Endothelial cell (in vitro differentiated cells): Measurements from ENCODE around the gene EME2. TPM values are rescaled to one million over a fixed set of nuclear protein-coding genes. Genes with fewer than 3 reads are reported as not detected.

Experiments
- DNase-seq: peaks from one replicate; pipeline ENCODE4 v3.0.0; 2021; ENCODE audit warnings: low spot score
- H3K27ac Mint-ChIP-seq: one replicate; pipeline ENCODE4 v1.8.0; 2021; ENCODE audit warnings: mixed read lengths, inconsistent platforms; ENCODE audit not compliant: unreplicated experiment
- H3K27me3 Mint-ChIP-seq: one replicate; pipeline ENCODE4 v1.8.0; 2021; ENCODE audit warnings: mild to moderate bottlenecking, moderate library complexity, mixed read lengths, inconsistent platforms; ENCODE audit not compliant: unreplicated experiment
- H3K36me3 Mint-ChIP-seq: one replicate; pipeline ENCODE4 v1.8.0; 2021; ENCODE audit warnings: mild to moderate bottlenecking, low read depth, mixed read lengths, inconsistent platforms; ENCODE audit not compliant: unreplicated experiment
- H3K4me1 Mint-ChIP-seq: one replicate; pipeline ENCODE4 v1.8.0; 2021; ENCODE audit warnings: mild to moderate bottlenecking, mixed read lengths, inconsistent platforms; ENCODE audit not compliant: unreplicated experiment
- H3K4me3 Mint-ChIP-seq: one replicate; pipeline ENCODE4 v1.8.0; 2021; ENCODE audit warnings: mild to moderate bottlenecking, mixed read lengths, inconsistent platforms; ENCODE audit not compliant: unreplicated experiment
- H3K9me3 Mint-ChIP-seq: one replicate; pipeline ENCODE4 v1.8.0; 2021; ENCODE audit warnings: mixed read lengths, inconsistent platforms; ENCODE audit not compliant: unreplicated experiment
- total RNA-seq: library from RNA; stranded (reverse); fragmentation: NEBNext Ultra II Directional; extraction: Animal tissue kit (Norgen Biotek cat#: 25700); gene quantifications from one replicate; pipeline ENCODE4 v1.2.1, GENCODE V29; 2021; ENCODE audit not compliant: unreplicated experiment
- TF ChIP-seq, protein P1 (sequence below): fragments of 200-600 bp; sonication (generic); IDR thresholded peaks from one replicate; pipeline ENCODE4 v1.5.0; 2021; ENCODE audit warnings: antibody characterized with exemption; ENCODE audit not compliant: unreplicated experiment

Gene EME2
- total RNA-seq, 1 donor from 2014 or later: 25.4 TPM

- Mint-ChIP-seq H3K27ac (no peak overlapping the region), H3K4me1 (peaks cover 2% of the 10 kb centered on the region), H3K27me3 (peaks cover 5% of the 10 kb centered on the region), H3K4me3 (no peak overlapping the region), H3K36me3 (peaks cover 12% of the 10 kb centered on the region), H3K9me3 (no peaks in the 10 kb centered on the region)
- DNase-seq: no peak
- TF ChIP-seq, protein P1, sequence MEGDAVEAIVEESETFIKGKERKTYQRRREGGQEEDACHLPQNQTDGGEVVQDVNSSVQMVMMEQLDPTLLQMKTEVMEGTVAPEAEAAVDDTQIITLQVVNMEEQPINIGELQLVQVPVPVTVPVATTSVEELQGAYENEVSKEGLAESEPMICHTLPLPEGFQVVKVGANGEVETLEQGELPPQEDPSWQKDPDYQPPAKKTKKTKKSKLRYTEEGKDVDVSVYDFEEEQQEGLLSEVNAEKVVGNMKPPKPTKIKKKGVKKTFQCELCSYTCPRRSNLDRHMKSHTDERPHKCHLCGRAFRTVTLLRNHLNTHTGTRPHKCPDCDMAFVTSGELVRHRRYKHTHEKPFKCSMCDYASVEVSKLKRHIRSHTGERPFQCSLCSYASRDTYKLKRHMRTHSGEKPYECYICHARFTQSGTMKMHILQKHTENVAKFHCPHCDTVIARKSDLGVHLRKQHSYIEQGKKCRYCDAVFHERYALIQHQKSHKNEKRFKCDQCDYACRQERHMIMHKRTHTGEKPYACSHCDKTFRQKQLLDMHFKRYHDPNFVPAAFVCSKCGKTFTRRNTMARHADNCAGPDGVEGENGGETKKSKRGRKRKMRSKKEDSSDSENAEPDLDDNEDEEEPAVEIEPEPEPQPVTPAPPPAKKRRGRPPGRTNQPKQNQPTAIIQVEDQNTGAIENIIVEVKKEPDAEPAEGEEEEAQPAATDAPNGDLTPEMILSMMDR: no peak
Measured at GRCh38 chr16:1745181-1745899, 27.3 kb upstream of the EME2 start.

DNA sequence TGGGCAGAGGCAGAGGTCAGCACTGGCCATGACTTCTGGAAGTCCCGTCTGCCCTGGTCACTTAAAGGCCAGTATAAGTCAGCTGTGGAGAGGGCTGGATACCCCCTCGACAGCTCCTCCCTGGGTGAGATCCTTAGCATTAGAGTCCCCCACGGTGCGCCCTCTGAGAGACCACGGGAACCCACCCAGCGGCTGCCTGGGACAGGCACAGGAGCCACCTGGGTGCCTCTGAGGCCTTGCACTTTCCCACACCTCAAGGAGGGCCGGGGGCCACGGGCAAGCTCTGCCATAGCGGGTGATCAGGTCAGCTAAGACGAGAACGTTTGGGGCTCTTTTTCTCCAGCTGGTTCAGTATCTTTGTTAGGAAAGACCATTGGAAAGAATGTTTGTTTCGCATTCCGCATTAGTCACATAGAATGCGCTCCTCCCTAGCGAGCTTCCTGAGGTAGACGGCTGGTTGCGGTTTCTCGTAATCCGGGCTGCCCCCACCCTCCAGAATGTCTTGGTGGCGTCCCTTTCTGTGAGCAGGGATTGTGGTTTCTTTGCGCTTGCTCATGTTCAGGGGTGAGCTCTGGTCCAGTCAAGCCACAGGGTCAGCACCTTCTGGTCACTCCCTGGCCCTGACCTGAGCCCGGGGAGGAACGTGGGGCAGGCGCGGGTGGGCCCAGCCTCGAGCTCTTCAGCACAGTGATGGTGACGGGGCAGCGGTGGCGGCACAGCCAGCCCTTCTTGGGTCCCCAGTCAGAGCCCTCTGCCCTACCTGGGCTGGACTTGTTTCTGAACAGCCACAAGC is 26.5 kb upstream of the EME2 start:
- Mint-ChIP-seq H3K9me3 (no peaks in the 10 kb centered on the region), H3K4me3 (no peak overlapping the region), H3K27me3 (peaks cover 5% of the 10 kb centered on the region), H3K36me3 (peaks cover 12% of the 10 kb centered on the region), H3K4me1 (peaks cover 2% of the 10 kb centered on the region), H3K27ac (no peak overlapping the region)
- TF ChIP-seq, protein P1: no peak
- no peak for DNase-seq

GRCh38 chr16:1746693-1747195 is 25.9 kb upstream of the EME2 start:
- Mint-ChIP-seq H3K36me3 (peaks cover 12% of the 10 kb centered on the region), H3K4me1 (peaks cover 2% of the 10 kb centered on the region), H3K27me3 (peaks cover 8% of the 10 kb centered on the region), H3K4me3 (no peak overlapping the region), H3K9me3 (no peaks in the 10 kb centered on the region), H3K27ac (no peak overlapping the region)
- DNase-seq: no peak
- TF ChIP-seq, protein P1: no peak

- Mint-ChIP-seq H3K27me3 (peaks cover 6% of the 10 kb centered on the region), H3K36me3 (peaks cover 14% of the 10 kb centered on the region)
- TF ChIP-seq, protein P1: no peak
Measured at GRCh38 chr16:1747934-1748333, 24.7 kb upstream of the EME2 start.

More at GRCh38 chr16:1747934-1748333, 24.7 kb upstream of the EME2 start:
- no peak overlapping the region for H3K27ac Mint-ChIP-seq
- H3K4me1 Mint-ChIP-seq: peaks cover 2% of the 10 kb centered on the region
- no peaks in the 10 kb centered on the region for H3K9me3 Mint-ChIP-seq
- no peak overlapping the region for H3K4me3 Mint-ChIP-seq
- DNase-seq: no peak
